T-helper 2 cell treated with Interferon-gamma antibody and Interleukin-4, amounts not matched to agents 100 ng/mL and 5 ng/mL, for 36 hours (primary cell): ENCODE data around the gene SLC4A4. TPM values are rescaled to one million over a fixed set of nuclear protein-coding genes. Genes with fewer than 3 reads are reported as not detected.

Experiments used
- intact Hi-C: fragments of 100-400 bp; cut with micrococcal nuclease; formaldehyde crosslinking; loops from one replicate; pipeline ENCODE4 v1.15.1; 2023
- total RNA-seq: library from RNA; stranded (reverse); gene quantifications from 2 replicates; pipeline ENCODE4 v1.2.3, GENCODE V29; 2022

The SLC4A4 gene
- total RNA-seq, 1 donor from 2014 or later: 1.9 TPM

- intact Hi-C loops: no loop called here
These were observed 198.8 kb downstream of the SLC4A4 start for GRCh38 chr4:71537551-71538065.

- intact Hi-C loops: no loop called here
These were observed 199.7 kb downstream of the SLC4A4 start for GRCh38 chr4:71538528-71538927.

- intact Hi-C loops: no loop called here
These were observed 202.0 kb downstream of the SLC4A4 start for GRCh38 chr4:71540749-71541269.

GRCh38 chr4:71541541-71541940 is 202.7 kb downstream of the SLC4A4 start:
- intact Hi-C loops: no loop called here

- intact Hi-C loops: no loop called here
These were observed 206.3 kb downstream of the SLC4A4 start for GRCh38 chr4:71545168-71545567.

- intact Hi-C loops: no loop called here
These were observed 210.8 kb downstream of the SLC4A4 start for GRCh38 chr4:71549516-71550160.

GRCh38 chr4:71550220-71551165 is 211.7 kb downstream of the SLC4A4 start:
- intact Hi-C loops: no loop called here

GRCh38 chr4:71553605-71554004 is 214.8 kb downstream of the SLC4A4 start:
- intact Hi-C loops: no loop called here

- intact Hi-C loops: no loop called here
These were observed 215.2 kb downstream of the SLC4A4 start for GRCh38 chr4:71554025-71554424.

GRCh38 chr4:71558248-71558647 is 219.4 kb downstream of the SLC4A4 start:
- intact Hi-C loops: no loop called here

GRCh38 chr4:71559957-71560571 is 221.2 kb downstream of the SLC4A4 start:
- intact Hi-C loops: no loop called here

- intact Hi-C loops: no loop called here
These were observed 226.0 kb downstream of the SLC4A4 start for GRCh38 chr4:71564775-71565174.

GRCh38 chr4:71566856-71567255 is 228.0 kb downstream of the SLC4A4 start:
- intact Hi-C loops: no loop called here

GRCh38 chr4:71568131-71568530 is 229.3 kb downstream of the SLC4A4 start:
- intact Hi-C loops: no loop called here

GRCh38 chr4:71570492-71570891 is 231.7 kb downstream of the SLC4A4 start:
- intact Hi-C loops: no loop called here

- intact Hi-C loops: no loop called here
These were observed 232.5 kb downstream of the SLC4A4 start for GRCh38 chr4:71571346-71571745.

- intact Hi-C loops: no loop called here
These were observed 245.2 kb downstream of the SLC4A4 start for GRCh38 chr4:71583971-71584370.

- intact Hi-C loops: no loop called here
These were observed 245.8 kb downstream of the SLC4A4 start for GRCh38 chr4:71584585-71584984.

- intact Hi-C loops: no loop called here
These were observed 247.4 kb downstream of the SLC4A4 start for GRCh38 chr4:71586087-71586763.

- intact Hi-C loops: no loop called here
These were observed 249.2 kb downstream of the SLC4A4 start for GRCh38 chr4:71587995-71588394.

- intact Hi-C loops: no loop called here
These were observed 254.0 kb downstream of the SLC4A4 start for GRCh38 chr4:71592793-71593192.
